ENCODE data around the gene HGFAC.

The HGFAC gene

DNA sequence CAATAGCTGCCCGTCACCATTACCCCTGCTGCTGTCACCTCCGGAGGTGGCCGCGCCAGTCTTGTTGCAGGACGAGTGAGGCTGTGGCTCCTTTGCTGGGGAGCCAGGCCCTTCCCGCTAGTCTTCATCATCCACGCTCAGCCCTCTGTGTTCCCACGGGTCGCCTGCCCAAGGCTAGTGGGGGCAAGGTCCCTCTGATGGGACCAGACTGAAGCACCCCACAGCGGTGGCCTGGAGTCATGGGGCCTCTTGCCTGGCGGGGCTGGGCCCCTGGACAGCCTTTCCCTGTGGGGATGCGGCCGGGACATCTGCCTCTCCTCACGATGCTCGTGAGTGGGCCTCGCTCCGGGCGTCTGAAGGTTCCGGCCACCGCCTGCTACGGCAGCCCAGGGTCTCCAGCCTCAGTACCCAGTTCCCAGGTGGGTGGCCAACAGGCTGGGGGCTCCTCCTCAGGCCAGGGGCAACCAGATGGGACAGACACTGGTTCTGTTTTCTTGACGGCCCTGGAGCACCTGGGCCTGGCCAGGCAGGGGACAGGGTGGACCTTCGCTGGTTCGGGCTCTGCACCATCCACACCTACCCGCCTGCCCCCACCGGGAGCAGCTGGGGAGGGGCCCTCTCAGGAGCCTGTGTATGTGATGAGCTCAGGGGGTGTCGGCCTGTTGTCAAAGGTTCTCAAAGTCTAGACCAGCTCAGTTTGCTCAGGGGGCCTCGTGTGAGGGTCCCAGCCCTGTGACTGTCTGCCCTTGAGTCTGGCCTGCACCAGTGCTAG is 53.6 kb downstream of the HGFAC start:
- no peaks in the 10 kb centered on the region for H3K9me3 ChIP-seq (ENCODE audit: control insufficient read depth in 1 of 2, low read length in 2 of 2)
- H3K27ac ChIP-seq (ENCODE audit: low read depth, low read length), result no peak overlapping the region
- H3K4me3 ChIP-seq (ENCODE audit: low read depth in 1 of 2, low read length in 2 of 2), result no peak overlapping the region
- no peaks in the 10 kb centered on the region for H3K4me1 ChIP-seq (ENCODE audit: control insufficient read depth in 1 of 2, insufficient read depth in 2 of 2, low read length in 2 of 2)
- peaks cover 0 to 34% of the 10 kb centered on the region in 2 donors for H3K27me3 ChIP-seq (ENCODE audit: control insufficient read depth in 1 of 2, insufficient read depth in 2 of 2, low read length in 2 of 2)
- no peaks in the 10 kb centered on the region for H3K36me3 ChIP-seq (ENCODE audit: control insufficient read depth in 1 of 2, insufficient read depth in 2 of 2, low read length in 2 of 2)
- no peak overlapping the region for H3K9ac ChIP-seq (ENCODE audit: low read depth in 1 of 2, low read length in 2 of 2)

DNA sequence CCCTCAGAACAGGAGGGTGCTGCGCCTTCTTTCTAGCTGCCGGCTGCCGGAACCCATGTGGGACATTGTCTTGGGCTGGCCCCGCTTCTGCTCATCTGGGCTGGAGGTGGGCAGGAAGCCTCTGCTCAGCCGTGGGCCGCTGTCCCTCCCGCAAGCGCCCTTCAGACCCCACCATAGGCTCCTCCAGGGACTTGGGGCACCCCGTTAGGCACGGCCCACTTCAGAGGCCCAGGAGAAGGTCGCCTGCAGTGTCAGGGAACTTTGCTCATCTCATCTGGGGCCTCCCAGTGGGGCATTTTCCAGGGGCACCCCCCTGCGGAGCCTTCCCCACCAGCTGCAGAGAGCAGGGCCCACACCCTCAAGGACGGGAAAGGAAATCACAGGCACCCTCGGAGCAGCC is 54.3 kb downstream of the HGFAC start:
- H3K27me3 ChIP-seq (ENCODE audit: control insufficient read depth in 1 of 2, insufficient read depth in 2 of 2, low read length in 2 of 2), result peaks cover 0 to 34% of the 10 kb centered on the region in 2 donors

DNA sequence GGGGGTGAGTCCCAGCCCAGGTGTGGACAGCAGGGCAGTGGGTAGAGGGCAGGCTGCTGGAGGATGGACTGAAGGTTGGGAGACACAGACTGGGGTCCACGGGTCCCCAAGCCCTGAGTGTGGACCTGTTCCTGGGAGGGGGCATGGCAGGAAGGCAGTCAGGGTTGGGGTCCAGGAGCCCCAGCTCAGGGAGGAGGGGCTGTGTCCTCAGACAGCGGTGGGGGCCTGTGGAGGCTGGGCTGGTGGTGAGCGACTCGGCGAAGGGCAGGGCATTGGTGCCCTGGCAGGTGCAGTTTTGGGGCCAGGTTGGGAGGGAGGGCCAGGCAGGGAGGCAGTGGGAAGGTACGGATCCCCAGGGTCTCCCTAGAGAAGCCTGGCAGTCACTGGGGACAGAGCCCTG is 55.3 kb downstream of the HGFAC start:
- no peaks in the 10 kb centered on the region for H3K4me1 ChIP-seq (ENCODE audit: control insufficient read depth in 1 of 2, insufficient read depth in 2 of 2, low read length in 2 of 2)
- peaks cover 0 to 7% of the 10 kb centered on the region in 2 donors for H3K36me3 ChIP-seq (ENCODE audit: control insufficient read depth in 1 of 2, insufficient read depth in 2 of 2, low read length in 2 of 2)
- H3K27ac ChIP-seq (ENCODE audit: low read depth, low read length), result no peak overlapping the region
- H3K9me3 ChIP-seq (ENCODE audit: control insufficient read depth in 1 of 2, low read length in 2 of 2), result no peaks in the 10 kb centered on the region
- peaks cover 0 to 27% of the 10 kb centered on the region in 2 donors for H3K27me3 ChIP-seq (ENCODE audit: control insufficient read depth in 1 of 2, insufficient read depth in 2 of 2, low read length in 2 of 2)
- H3K9ac ChIP-seq (ENCODE audit: low read depth in 1 of 2, low read length in 2 of 2), result no peak overlapping the region
- no peak overlapping the region for H3K4me3 ChIP-seq (ENCODE audit: low read depth in 1 of 2, low read length in 2 of 2)

More for the DNA sequence above, 54.3 kb downstream of the HGFAC start:
- Histone ChIP-seq H3K9ac (ENCODE audit: low read depth in 1 of 2, low read length in 2 of 2) (no peak overlapping the region), H3K9me3 (ENCODE audit: control insufficient read depth in 1 of 2, low read length in 2 of 2) (no peaks in the 10 kb centered on the region), H3K27ac (ENCODE audit: low read depth, low read length) (no peak overlapping the region), H3K4me1 (ENCODE audit: control insufficient read depth in 1 of 2, insufficient read depth in 2 of 2, low read length in 2 of 2) (no peaks in the 10 kb centered on the region), H3K4me3 (ENCODE audit: low read depth in 1 of 2, low read length in 2 of 2) (no peak overlapping the region), H3K36me3 (ENCODE audit: control insufficient read depth in 1 of 2, insufficient read depth in 2 of 2, low read length in 2 of 2) (no peaks in the 10 kb centered on the region)

DNA sequence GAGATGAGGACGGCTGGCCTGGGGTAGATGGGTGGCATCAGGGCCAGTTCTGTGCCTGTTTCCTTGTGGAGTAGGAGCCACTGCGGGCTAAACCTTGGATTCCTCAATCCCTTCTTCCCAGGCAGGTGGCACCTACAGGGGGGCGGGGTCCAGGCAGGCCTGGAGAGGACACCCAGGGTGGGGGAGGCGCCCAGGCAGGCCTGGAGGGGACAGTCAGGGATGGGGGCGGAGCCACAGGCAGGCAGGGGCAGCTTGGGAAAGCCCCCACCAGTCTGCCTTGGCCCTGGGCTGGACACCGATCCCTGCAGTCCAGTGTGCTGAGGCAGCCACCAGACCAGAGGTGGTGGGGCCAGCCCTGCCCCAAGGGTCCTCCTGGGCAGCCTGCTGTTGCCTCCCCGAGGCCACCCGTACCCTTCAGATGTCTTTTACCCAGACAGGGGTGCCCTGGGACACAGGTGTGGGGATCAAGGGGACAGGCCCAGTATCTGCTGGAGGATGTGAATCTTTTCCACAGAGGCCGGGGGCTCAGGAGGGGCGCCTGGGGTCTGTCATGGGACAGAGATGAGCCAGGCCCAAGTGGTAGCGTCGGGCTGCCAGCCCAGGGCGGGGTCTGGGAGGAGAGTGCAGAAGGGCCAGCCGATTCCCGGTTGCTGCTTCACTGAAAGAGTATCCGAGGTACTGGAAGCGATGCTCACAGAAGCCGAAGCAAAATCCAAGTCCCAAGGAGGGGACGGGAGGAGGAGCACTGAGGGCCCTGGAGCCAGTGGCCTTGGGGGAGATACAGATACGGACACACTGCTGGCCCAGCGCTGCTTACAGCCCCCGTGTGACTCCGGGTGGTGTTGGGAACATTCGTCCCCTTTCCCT is 56.0 kb downstream of the HGFAC start:
- H3K4me3 ChIP-seq (ENCODE audit: low read depth in 1 of 2, low read length in 2 of 2), result no peak overlapping the region
- peaks cover 0 to 14% of the 10 kb centered on the region in 2 donors for H3K36me3 ChIP-seq (ENCODE audit: control insufficient read depth in 1 of 2, insufficient read depth in 2 of 2, low read length in 2 of 2)
- H3K9me3 ChIP-seq (ENCODE audit: control insufficient read depth in 1 of 2, low read length in 2 of 2), result no peaks in the 10 kb centered on the region
- peaks cover 0 to 22% of the 10 kb centered on the region in 2 donors for H3K27me3 ChIP-seq (ENCODE audit: control insufficient read depth in 1 of 2, insufficient read depth in 2 of 2, low read length in 2 of 2)
- H3K9ac ChIP-seq (ENCODE audit: low read depth in 1 of 2, low read length in 2 of 2), result no peak overlapping the region
- H3K27ac ChIP-seq (ENCODE audit: low read depth, low read length), result no peak overlapping the region
- H3K4me1 ChIP-seq (ENCODE audit: control insufficient read depth in 1 of 2, insufficient read depth in 2 of 2, low read length in 2 of 2), result no peaks in the 10 kb centered on the region

DNA sequence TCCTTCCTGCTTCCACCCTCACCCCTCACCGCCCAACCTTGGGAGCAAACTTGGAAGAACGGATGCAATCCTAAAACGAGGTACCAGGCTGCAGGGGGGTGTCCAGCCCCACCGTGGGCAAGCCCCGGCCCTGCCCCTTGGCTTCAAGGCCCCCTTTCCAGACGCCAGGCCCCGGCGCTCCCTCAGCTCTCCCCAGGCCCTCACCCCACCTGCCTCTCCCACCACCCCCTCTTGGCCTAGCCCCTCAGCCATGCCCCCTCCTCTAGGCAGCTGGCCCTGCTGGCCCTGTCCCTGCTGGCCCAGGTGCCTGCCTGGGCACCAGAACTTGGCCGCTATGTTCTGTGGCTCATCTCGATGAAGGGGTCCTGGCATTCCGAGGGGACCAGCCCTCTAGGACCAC is 56.6 kb downstream of the HGFAC start:
- Histone ChIP-seq H3K4me1 (ENCODE audit: control insufficient read depth in 1 of 2, insufficient read depth in 2 of 2, low read length in 2 of 2) (no peaks in the 10 kb centered on the region), H3K27me3 (ENCODE audit: control insufficient read depth in 1 of 2, insufficient read depth in 2 of 2, low read length in 2 of 2) (peaks cover 0 to 21% of the 10 kb centered on the region in 2 donors), H3K4me3 (ENCODE audit: low read depth in 1 of 2, low read length in 2 of 2) (no peak overlapping the region), H3K9ac (ENCODE audit: low read depth in 1 of 2, low read length in 2 of 2) (no peak overlapping the region), H3K36me3 (ENCODE audit: control insufficient read depth in 1 of 2, insufficient read depth in 2 of 2, low read length in 2 of 2) (peaks cover 0 to 20% of the 10 kb centered on the region in 2 donors), H3K27ac (ENCODE audit: low read depth, low read length) (no peak overlapping the region), H3K9me3 (ENCODE audit: control insufficient read depth in 1 of 2, low read length in 2 of 2) (no peaks in the 10 kb centered on the region)

Measured in duodenal mucosa (tissue), 2 donors.